ENCODE data around the gene CD22. TPM values are rescaled to one million over a fixed set of nuclear protein-coding genes. Genes with fewer than 3 reads are reported as not detected.

The CD22 gene
- total RNA-seq, 1 experiment from 2014 or later: 5.5 TPM

- DNase-seq (ENCODE audit: low read depth, low spot score): peak; percentile 98
- in situ Hi-C loops (cut with HindIII; ENCODE audit: low pct_unique_long_range_greater_than_20kb, low sequenced_read_pairs): no loop called here
These were observed 59.5 kb downstream of the CD22 start for GRCh38 chr19:35388277-35389054.

GRCh38 chr19:35389192-35389861 lies 60.3 kb downstream of the CD22 start:
- in situ Hi-C loops (cut with HindIII; ENCODE audit: low pct_unique_long_range_greater_than_20kb, low sequenced_read_pairs): no loop called here
- peak; percentile 77 for DNase-seq (ENCODE audit: low read depth, low spot score)

- in situ Hi-C loops (cut with HindIII; ENCODE audit: low pct_unique_long_range_greater_than_20kb, low sequenced_read_pairs): no loop called here
- no peak for DNase-seq (ENCODE audit: low read depth, low spot score)
These were observed 64.0 kb downstream of the CD22 start for GRCh38 chr19:35392742-35393715.

- in situ Hi-C loops (cut with HindIII; ENCODE audit: low pct_unique_long_range_greater_than_20kb, low sequenced_read_pairs): no loop called here
- peak; percentile 98 for DNase-seq (ENCODE audit: low read depth, low spot score)
These were observed 66.6 kb downstream of the CD22 start for GRCh38 chr19:35395382-35396199.

DNA sequence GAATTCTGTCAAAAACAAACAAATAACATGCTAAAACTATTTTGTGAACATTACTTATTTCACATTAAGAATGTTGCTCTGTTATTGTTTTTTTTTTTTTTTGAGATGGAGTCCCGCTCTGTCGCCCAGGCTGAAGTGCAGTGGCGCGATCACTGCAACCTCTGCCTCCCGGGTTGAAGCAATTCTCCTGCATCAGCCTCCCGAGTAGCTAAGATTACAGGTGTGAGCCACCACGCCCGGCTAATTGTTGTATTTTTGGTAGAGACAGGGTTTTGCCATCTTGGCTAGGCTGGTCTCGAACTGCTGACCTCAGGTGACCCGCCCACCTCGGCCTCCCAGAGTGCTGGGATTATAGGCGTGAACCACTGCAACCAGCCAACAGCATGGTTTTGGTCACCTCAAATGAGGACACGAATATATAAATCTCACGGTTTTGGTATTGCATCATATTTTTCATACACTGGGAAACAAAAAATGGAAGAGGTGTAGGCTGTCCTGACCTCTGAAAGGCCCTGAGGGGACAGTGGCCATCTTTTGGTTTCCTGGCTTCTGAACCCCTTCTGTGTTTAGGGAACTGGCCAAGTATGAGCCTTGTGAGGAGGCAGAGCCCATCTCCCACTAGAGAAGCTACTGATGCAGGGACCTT lies 67.4 kb downstream of the CD22 start:
- no peak for DNase-seq (ENCODE audit: low read depth, low spot score)
- in situ Hi-C loops (cut with HindIII; ENCODE audit: low pct_unique_long_range_greater_than_20kb, low sequenced_read_pairs): no loop called here

Other genes with a start within 250 kb of the CD22 start
- not detected in 2 replicates for gene FXYD3, start 213.4 kb upstream of the CD22 start, total RNA-seq (2014; rRNA removed; shearing (Covaris generic))
- gene LGI4, start 194.1 kb upstream of the CD22 start, total RNA-seq (2014; rRNA removed; shearing (Covaris generic)): 0.11 TPM in 1 of 2 replicates, not detected in the other
- not detected in 2 replicates for gene FXYD1, start 190.4 kb upstream of the CD22 start, total RNA-seq (2014; rRNA removed; shearing (Covaris generic))
- gene FXYD7, start 185.9 kb upstream of the CD22 start, total RNA-seq (2014; rRNA removed; shearing (Covaris generic)): not detected in 2 replicates
- gene FXYD5, start 174.5 kb upstream of the CD22 start, total RNA-seq (2014; rRNA removed; shearing (Covaris generic)): 71.3 and 79.3 TPM in 2 replicates
- not detected in 2 replicates for gene FAM187B, start 100.4 kb upstream of the CD22 start, total RNA-seq (2014; rRNA removed; shearing (Covaris generic))
- gene LSR, start 80.2 kb upstream of the CD22 start, total RNA-seq (2014; rRNA removed; shearing (Covaris generic)): 0.98 and 1.2 TPM in 2 replicates
- 78.1 and 82.7 TPM in 2 replicates for gene USF2, start 60.2 kb upstream of the CD22 start, total RNA-seq (2014; rRNA removed; shearing (Covaris generic))
- not detected in 2 replicates for gene HAMP, start 46.7 kb upstream of the CD22 start, total RNA-seq (2014; rRNA removed; shearing (Covaris generic))
- gene MAG, start 37.0 kb upstream of the CD22 start, total RNA-seq (2014; rRNA removed; shearing (Covaris generic)): not detected in 2 replicates
- not detected in 2 replicates for gene FFAR1, start 18.7 kb downstream of the CD22 start, total RNA-seq (2014; rRNA removed; shearing (Covaris generic))
- not detected in 2 replicates for gene FFAR3, start 29.3 kb downstream of the CD22 start, total RNA-seq (2014; rRNA removed; shearing (Covaris generic))
- gene GPR42, start 41.9 kb downstream of the CD22 start, total RNA-seq (2014; rRNA removed; shearing (Covaris generic)): not detected in 2 replicates
- gene FFAR2, start 119.1 kb downstream of the CD22 start, total RNA-seq (2014; rRNA removed; shearing (Covaris generic)): 0.13 TPM in 1 of 2 replicates, not detected in the other
- not detected in 2 replicates for gene KRTDAP, start 161.3 kb downstream of the CD22 start, total RNA-seq (2014; rRNA removed; shearing (Covaris generic))
- gene DMKN, start 184.5 kb downstream of the CD22 start, total RNA-seq (2014; rRNA removed; shearing (Covaris generic)): 16.7 and 23.0 TPM in 2 replicates
- 0.11 TPM in 1 of 2 replicates, not detected in the other for gene SBSN, start 199.1 kb downstream of the CD22 start, total RNA-seq (2014; rRNA removed; shearing (Covaris generic))
- 3.2 and 3.6 TPM in 2 replicates for gene GAPDHS, start 204.3 kb downstream of the CD22 start, total RNA-seq (2014; rRNA removed; shearing (Covaris generic))
- gene TMEM147, start 216.4 kb downstream of the CD22 start, total RNA-seq (2014; rRNA removed; shearing (Covaris generic)): 582 and 591 TPM in 2 replicates
- not detected in 2 replicates for gene ATP4A, start 234.5 kb downstream of the CD22 start, total RNA-seq (2014; rRNA removed; shearing (Covaris generic))